Neuronal stem cell (in vitro differentiated cells): ENCODE data around the gene GRAMD2A.
A peak's percentile ranks its signal among the peaks of the same experiment; 100 is the strongest.

Experiments used
- DNase-seq: peaks from one replicate; pipeline ENCODE4 v3.0.0-alpha.2; 2013; ENCODE audit warnings: low spot score
- H2AFZ ChIP-seq: one replicate; pipeline ENCODE4 v1.6.1; 2013; ENCODE audit warnings: mild to moderate bottlenecking, low read length, inconsistent platforms
- H2AK5ac ChIP-seq: 2 replicates; pipeline ENCODE4 v1.6.1; 2013; ENCODE audit warnings: low read depth, mild to moderate bottlenecking, inconsistent platforms, low read length, moderate library complexity, mixed read lengths
- H2BK120ac ChIP-seq: 2 replicates; pipeline ENCODE4 v1.6.1; 2013; ENCODE audit warnings: low read depth, mild to moderate bottlenecking, inconsistent platforms, low read length, moderate library complexity, mixed read lengths
- H2BK12ac ChIP-seq: one replicate; pipeline ENCODE4 v1.6.1; 2013; ENCODE audit warnings: low read length, inconsistent platforms
- H2BK15ac ChIP-seq: 2 replicates; pipeline ENCODE4 v1.6.1; 2013; ENCODE audit warnings: mild to moderate bottlenecking, low read length, inconsistent platforms, mixed read lengths
- H2BK5ac ChIP-seq: one replicate; pipeline ENCODE4 v1.6.1; 2013; ENCODE audit warnings: inconsistent platforms, mild to moderate bottlenecking, low read length, moderate library complexity
- H3K14ac ChIP-seq: one replicate; pipeline ENCODE4 v1.6.1; 2013; ENCODE audit warnings: low read length, inconsistent platforms
- H3K18ac ChIP-seq: 2 replicates; pipeline ENCODE4 v1.6.1; 2013; ENCODE audit warnings: low read length, inconsistent platforms
- H3K23ac ChIP-seq: 2 replicates; pipeline ENCODE4 v1.6.1; 2013; ENCODE audit warnings: low read depth, mild to moderate bottlenecking, mixed read lengths, low read length, inconsistent platforms; ENCODE audit not compliant: poor library complexity
- H3K27ac ChIP-seq: replicated peaks from 3 replicates; pipeline ENCODE4 v1.5.1; 2013; ENCODE audit warnings: low read length, inconsistent platforms
- H3K27me3 ChIP-seq, 3 experiments: 2 replicates each; pipeline ENCODE4 v1.6.1; 2013; ENCODE audit warnings: low read length in 3 of 3, mild to moderate bottlenecking in 2 of 3, inconsistent platforms in 1 of 3, low read depth in 1 of 3, mixed read lengths in 1 of 3, moderate library complexity in 1 of 3; ENCODE audit not compliant: control insufficient read depth in 3 of 3, insufficient read depth in 3 of 3
- H3K36me3 ChIP-seq, 2 donors: replicated peaks in 1 of 2; 2 replicates each; pipeline ENCODE4 v1.6.1; 2013; ENCODE audit warnings: low read length in 2 of 2; ENCODE audit not compliant: control insufficient read depth in 2 of 2, insufficient read depth in 2 of 2
- H3K4ac ChIP-seq: 2 replicates; pipeline ENCODE4 v1.6.1; 2013; ENCODE audit warnings: inconsistent platforms, mild to moderate bottlenecking, low read length, moderate library complexity
- H3K4me1 ChIP-seq, 2 donors: 1 replicate in 1 of 2; 2 replicates in 1 of 2; pipeline ENCODE4 v1.6.1; 2013; ENCODE audit warnings: low read length in 2 of 2, low read depth in 1 of 2; ENCODE audit not compliant: control insufficient read depth in 2 of 2, insufficient read depth in 1 of 2
- H3K4me2 ChIP-seq: one replicate; pipeline ENCODE4 v1.6.1; 2013; ENCODE audit warnings: mild to moderate bottlenecking, low read length, inconsistent platforms; ENCODE audit not compliant: insufficient read depth, poor library complexity, severe bottlenecking
- H3K4me3 ChIP-seq, 2 donors: 2 replicates each; pipeline ENCODE4 v1.5.1; 2013; ENCODE audit warnings: low read length in 2 of 2, mild to moderate bottlenecking in 2 of 2, inconsistent platforms in 1 of 2, moderate library complexity in 1 of 2
- H3K79me1 ChIP-seq: one replicate; pipeline ENCODE4 v1.6.1; 2013; ENCODE audit warnings: low read depth, mild to moderate bottlenecking, inconsistent platforms, low read length, moderate library complexity
- H3K9ac ChIP-seq: one replicate; pipeline ENCODE4 v1.6.1; 2013; ENCODE audit warnings: mild to moderate bottlenecking, low read depth, low read length, inconsistent platforms; ENCODE audit not compliant: poor library complexity
- H3K9me3 ChIP-seq, 2 donors: replicated peaks in 1 of 2; 2 replicates each; pipeline versions ENCODE3 to v1.6.1; 2013; ENCODE audit warnings: low read length in 2 of 2, mild to moderate bottlenecking in 2 of 2, inconsistent platforms in 1 of 2, low read depth in 1 of 2, mixed read lengths in 1 of 2, moderate library complexity in 1 of 2; ENCODE audit not compliant: control insufficient read depth in 2 of 2, insufficient read depth in 1 of 2
- H4K8ac ChIP-seq: one replicate; pipeline ENCODE4 v1.6.1; 2013; ENCODE audit warnings: low read depth, mild to moderate bottlenecking, inconsistent platforms, low read length, moderate library complexity
- H4K91ac ChIP-seq: one replicate; pipeline ENCODE4 v1.6.1; 2013; ENCODE audit warnings: low read length, low read depth, mild to moderate bottlenecking, inconsistent platforms; ENCODE audit not compliant: poor library complexity
- WGBS, 2 donors: extraction: QIAGEN DNeasy Blood & Tissue Kit; methylation state at CpG; one replicate each; pipeline ENCODE4 v1.1.7; 2013; ENCODE audit warnings: missing lambda C conversion rate in 2 of 2, mixed read lengths in 1 of 2; ENCODE audit not compliant: insufficient read length in 2 of 2, insufficient replicate concordance in 1 of 2; ENCODE audit errors: extremely low coverage in 2 of 2; 5-methylcytosine and 5-hydroxymethylcytosine counted together

GRAMD2A gene

DNA sequence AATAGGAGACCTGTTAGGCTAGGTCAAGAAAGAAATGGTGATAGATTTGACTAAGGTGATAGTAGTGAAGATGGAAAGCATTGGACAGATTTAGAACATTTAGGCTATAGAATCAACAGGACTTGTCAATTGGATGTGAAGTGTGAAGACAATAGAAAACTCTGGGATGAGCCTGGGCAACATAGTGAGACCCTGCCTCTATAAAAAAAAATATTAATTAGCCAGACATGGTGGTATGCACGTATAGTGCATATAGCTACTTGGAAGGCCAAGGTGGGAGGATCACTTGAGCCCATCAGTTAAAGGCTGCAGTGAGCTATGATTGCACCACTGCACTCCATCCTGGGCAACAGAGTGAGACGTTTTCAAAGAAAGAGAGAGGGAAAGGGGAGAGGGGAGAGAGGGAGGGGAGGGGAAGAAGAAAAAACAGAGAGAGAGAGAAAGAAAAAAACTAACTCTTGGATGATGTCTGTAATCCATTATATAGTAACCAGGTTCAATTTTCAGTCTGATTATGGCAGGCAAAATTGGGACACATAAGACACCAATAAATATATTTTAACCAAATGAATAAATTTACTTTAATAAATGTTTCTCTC is 69.8 kb downstream of the GRAMD2A start:
- H3K9ac ChIP-seq: no peak overlapping the region
- H3K4ac ChIP-seq: no peak overlapping the region
- no peaks in the 10 kb centered on the region for H3K9me3 ChIP-seq
- H3K27me3 ChIP-seq: no peaks in the 10 kb centered on the region
- H4K8ac ChIP-seq: no peak overlapping the region
- H3K18ac ChIP-seq: no peak overlapping the region
- no peaks in the 10 kb centered on the region for H3K79me1 ChIP-seq
- H3K4me1 ChIP-seq: no peaks in the 10 kb centered on the region
- no peak overlapping the region for H2BK15ac ChIP-seq
- no peak for DNase-seq
- H2BK12ac ChIP-seq: no peak overlapping the region
- H3K4me2 ChIP-seq: no peak overlapping the region
- no peak overlapping the region for H3K4me3 ChIP-seq
- WGBS, 2 donors: no CpG with 5 or more reads among the region's 2 CpGs
- no peak overlapping the region for H2AK5ac ChIP-seq
- H3K27ac ChIP-seq: no peak overlapping the region
- no peaks in the 10 kb centered on the region for H3K36me3 ChIP-seq
- no peak overlapping the region for H2BK5ac ChIP-seq
- no peak overlapping the region for H2AFZ ChIP-seq
- no peak overlapping the region for H3K14ac ChIP-seq
- H2BK120ac ChIP-seq: no peak overlapping the region
- H3K23ac ChIP-seq: no peak overlapping the region
- no peak overlapping the region for H4K91ac ChIP-seq

DNA sequence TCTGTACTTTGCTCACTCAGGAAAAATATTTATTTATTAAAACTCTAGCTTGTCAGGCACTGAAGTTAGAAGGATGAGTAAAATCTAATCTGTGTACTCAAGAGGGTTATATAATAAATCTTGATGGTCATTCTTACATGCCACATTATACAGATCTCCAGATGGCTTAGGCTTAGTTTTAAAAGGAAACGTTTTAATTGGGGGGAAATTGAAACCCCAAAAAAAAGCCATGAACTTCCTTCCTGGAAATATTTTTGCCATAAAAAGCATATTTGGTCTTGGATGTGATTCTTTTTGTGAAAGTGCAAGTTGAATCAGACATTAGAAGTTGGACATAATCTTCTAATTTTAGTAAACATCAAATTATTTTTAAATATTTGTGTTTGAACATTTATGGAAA is 73.4 kb downstream of the GRAMD2A start:
- no peak overlapping the region for H4K91ac ChIP-seq
- no CpG with 5 or more reads among the region's 1 CpG for WGBS, 2 donors
- H3K79me1 ChIP-seq: no peaks in the 10 kb centered on the region
- no peaks in the 10 kb centered on the region for H3K9me3 ChIP-seq
- no peak overlapping the region for H2BK5ac ChIP-seq
- H3K4me3 ChIP-seq: no peak overlapping the region
- no peak for DNase-seq
- no peak overlapping the region for H2BK120ac ChIP-seq
- no peaks in the 10 kb centered on the region for H3K27me3 ChIP-seq
- no peak overlapping the region for H2BK15ac ChIP-seq
- H3K23ac ChIP-seq: no peak overlapping the region
- H2AFZ ChIP-seq: no peak overlapping the region
- H3K4me2 ChIP-seq: no peak overlapping the region
- H4K8ac ChIP-seq: no peak overlapping the region
- H3K18ac ChIP-seq: no peak overlapping the region
- H2BK12ac ChIP-seq: no peak overlapping the region
- no peak overlapping the region for H2AK5ac ChIP-seq
- H3K9ac ChIP-seq: no peak overlapping the region
- H3K4me1 ChIP-seq: no peaks in the 10 kb centered on the region
- no peak overlapping the region for H3K4ac ChIP-seq
- no peak overlapping the region for H3K27ac ChIP-seq
- H3K36me3 ChIP-seq: no peaks in the 10 kb centered on the region
- no peak overlapping the region for H3K14ac ChIP-seq

DNA sequence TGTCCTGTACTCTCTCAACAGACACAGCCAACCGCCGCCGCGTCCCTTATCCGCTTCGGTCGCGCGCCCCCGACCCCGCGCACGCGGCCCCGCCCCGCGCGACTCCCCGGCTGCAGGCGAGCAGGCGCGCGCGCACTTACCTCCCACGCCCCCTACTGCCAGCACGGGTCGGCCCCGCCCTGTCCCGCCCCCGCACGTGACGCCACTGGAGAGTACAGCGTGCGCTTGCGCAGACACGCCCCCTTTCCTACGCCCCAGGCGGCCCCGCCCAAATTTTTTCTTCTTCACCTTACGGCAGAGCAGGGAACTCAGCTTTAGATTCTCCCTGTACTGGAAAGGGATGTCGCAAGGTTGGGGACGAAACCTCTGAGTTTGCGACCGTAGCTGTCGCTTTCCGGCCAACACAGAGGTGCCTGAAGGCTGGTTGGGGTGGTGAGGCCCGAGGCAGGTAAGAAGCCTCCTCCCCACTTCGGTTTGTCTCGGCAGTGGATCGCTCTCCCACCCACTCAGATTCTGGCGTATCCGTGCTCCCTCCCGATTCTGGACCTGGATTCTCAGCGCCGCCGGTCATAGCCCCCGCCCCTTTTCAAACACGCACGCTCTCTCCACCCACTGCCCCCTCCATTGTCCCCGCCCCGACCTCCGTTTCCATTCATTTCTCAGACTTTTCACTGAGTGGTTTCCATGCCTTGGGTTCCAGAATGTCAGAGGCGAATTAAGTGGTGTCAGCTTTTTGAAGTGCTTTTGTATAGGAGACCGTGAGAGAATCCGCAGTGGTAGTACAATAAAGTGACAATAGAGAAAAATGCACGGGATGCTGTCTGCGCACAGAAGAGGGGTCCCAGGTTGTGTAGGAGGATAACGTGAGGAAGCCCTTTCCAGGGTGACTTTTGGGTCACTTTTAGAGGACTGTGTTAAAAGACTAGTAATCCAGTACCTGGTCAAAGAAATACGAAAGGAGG is 79.3 kb downstream of the GRAMD2A start, which contains the start of the genes MYO9A and SENP8:
TSS of gene MYO9A (minus strand) at position 134 of the 962 bp plus-strand sequence. CDS start 71,587 bp downstream, outside the sequence.
TSS of gene SENP8 (plus strand) at position 387 of the 962 bp plus-strand sequence. CDS start 21,221 bp downstream, outside the sequence.
- Histone ChIP-seq H3K9me3 (no peaks in the 10 kb centered on the region), H3K4ac (peak within 1 kb of the TSS; percentile 60), H2BK12ac (peak within 1 kb of the TSS; percentile 18), H4K91ac (no peak within 1 kb of the TSS), H3K18ac (peak within 1 kb of the TSS; percentile 100), H3K4me1 (peaks cover 0 to 4% of the 10 kb centered on the region in 2 donors), H2BK15ac (peak within 1 kb of the TSS; percentile 71), H3K27ac (peak within 1 kb of the TSS; percentile 100), H2BK5ac (peak within 1 kb of the TSS; percentile 98), H3K79me1 (no peaks in the 10 kb centered on the region), H3K23ac (peak within 1 kb of the TSS; percentile 98), H2AK5ac (no peak within 1 kb of the TSS), H4K8ac (peak within 1 kb of the TSS; percentile 58), H2BK120ac (no peak within 1 kb of the TSS), H3K36me3 (no peaks in the 10 kb centered on the region), H3K4me2 (peak within 1 kb of the TSS; percentile 96), H3K27me3 (no peaks in the 10 kb centered on the region), H3K4me3 (peak within 1 kb of the TSS; percentile 91 to 100), H2AFZ (peak within 1 kb of the TSS; percentile 96), H3K14ac (peak within 1 kb of the TSS; percentile 95), H3K9ac (peak within 1 kb of the TSS; percentile 95)
- WGBS, 2 donors: no CpG with 5 or more reads among the region's 69 CpGs
- DNase-seq: peak; percentile 98
